ENCODE measurements around the gene TMCO4. TPM values are rescaled to one million over a fixed set of nuclear protein-coding genes. Genes with fewer than 3 reads are reported as not detected.

The TMCO4 gene
- total RNA-seq, 1 donor from 2014 or later = 5.7 TPM

GRCh38 chr1:19658186-19658585 is 141.5 kb downstream of the TMCO4 start:
- DNase-seq (ENCODE audit: low spot score in 2 of 2) = no peak
- Histone ChIP-seq H3K4me3 (no peak overlapping the region), H3K9me3 (no peaks in the 10 kb centered on the region), H3K4me1 (peaks cover 0 to 3% of the 10 kb centered on the region in 2 donors), H3K27me3 (no peaks in the 10 kb centered on the region), H3K36me3 (peaks cover 9 to 30% of the 10 kb centered on the region in 2 donors), H3K27ac (no peak overlapping the region)
- no peak for TF ChIP-seq CTCF (IDR thresholded peaks at IDR 0.05)
- intact Hi-C loops (cut with DNase I) = no loop called here

- TF ChIP-seq CTCF (IDR thresholded peaks at IDR 0.05) = no peak
- no peak for DNase-seq (ENCODE audit: low spot score in 2 of 2)
- Histone ChIP-seq H3K4me1 (peaks cover 0 to 3% of the 10 kb centered on the region in 2 donors), H3K4me3 (no peak overlapping the region), H3K27me3 (no peaks in the 10 kb centered on the region), H3K36me3 (peaks cover 9 to 30% of the 10 kb centered on the region in 2 donors), H3K27ac (no peak overlapping the region), H3K9me3 (no peaks in the 10 kb centered on the region)
- intact Hi-C loops (cut with DNase I) = no loop called here
Measured at GRCh38 chr1:19657511-19657910, 142.2 kb downstream of the TMCO4 start.

- DNase-seq (ENCODE audit: low spot score in 2 of 2) = no peak
- TF ChIP-seq CTCF (IDR thresholded peaks at IDR 0.05) = no peak
- Histone ChIP-seq H3K4me1 (peaks cover 0 to 5% of the 10 kb centered on the region in 2 donors), H3K27ac (no peak overlapping the region), H3K9me3 (no peaks in the 10 kb centered on the region), H3K27me3 (no peaks in the 10 kb centered on the region), H3K4me3 (no peak overlapping the region), H3K36me3 (peaks cover 9 to 30% of the 10 kb centered on the region in 2 donors)
- intact Hi-C loops (cut with DNase I) = no loop called here
Measured at GRCh38 chr1:19656780-19657466, 142.8 kb downstream of the TMCO4 start.

GRCh38 chr1:19656134-19656779 is 143.5 kb downstream of the TMCO4 start:
- Histone ChIP-seq H3K9me3 (no peaks in the 10 kb centered on the region), H3K27me3 (no peaks in the 10 kb centered on the region), H3K4me3 (no peak overlapping the region), H3K36me3 (peaks cover 9 to 30% of the 10 kb centered on the region in 2 donors), H3K27ac (no peak overlapping the region), H3K4me1 (peaks cover 0 to 12% of the 10 kb centered on the region in 2 donors)
- no peak for DNase-seq (ENCODE audit: low spot score in 2 of 2)
- intact Hi-C loops (cut with DNase I) = no loop called here
- no peak for TF ChIP-seq CTCF (IDR thresholded peaks at IDR 0.05)

GRCh38 chr1:19655718-19656080 is 144.0 kb downstream of the TMCO4 start:
- TF ChIP-seq CTCF (IDR thresholded peaks at IDR 0.05) = no peak
- Histone ChIP-seq H3K27ac (no peak overlapping the region), H3K9me3 (no peaks in the 10 kb centered on the region), H3K4me3 (no peak overlapping the region), H3K27me3 (no peaks in the 10 kb centered on the region), H3K4me1 (peaks cover 2 to 18% of the 10 kb centered on the region in 2 donors), H3K36me3 (peaks cover 9 to 30% of the 10 kb centered on the region in 2 donors)
- DNase-seq (ENCODE audit: low spot score in 2 of 2) = no peak
- intact Hi-C loops (cut with DNase I) = no loop called here

All from ascending aorta (tissue), 2 donors.